ENCODE results near the gene PPARD. TPM values are rescaled to one million over a fixed set of nuclear protein-coding genes. Genes with fewer than 3 reads are reported as not detected.
A peak's percentile ranks its signal among the peaks of the same experiment; 100 is the strongest.
"Not testable (repeated sequence)": the region's sequence is repeated elsewhere in the genome, so short reads cannot be mapped to it uniquely, and the experiment has no call there.

PPARD gene
- total RNA-seq, 1 experiment from 2014 or later = 10.1 TPM

DNA sequence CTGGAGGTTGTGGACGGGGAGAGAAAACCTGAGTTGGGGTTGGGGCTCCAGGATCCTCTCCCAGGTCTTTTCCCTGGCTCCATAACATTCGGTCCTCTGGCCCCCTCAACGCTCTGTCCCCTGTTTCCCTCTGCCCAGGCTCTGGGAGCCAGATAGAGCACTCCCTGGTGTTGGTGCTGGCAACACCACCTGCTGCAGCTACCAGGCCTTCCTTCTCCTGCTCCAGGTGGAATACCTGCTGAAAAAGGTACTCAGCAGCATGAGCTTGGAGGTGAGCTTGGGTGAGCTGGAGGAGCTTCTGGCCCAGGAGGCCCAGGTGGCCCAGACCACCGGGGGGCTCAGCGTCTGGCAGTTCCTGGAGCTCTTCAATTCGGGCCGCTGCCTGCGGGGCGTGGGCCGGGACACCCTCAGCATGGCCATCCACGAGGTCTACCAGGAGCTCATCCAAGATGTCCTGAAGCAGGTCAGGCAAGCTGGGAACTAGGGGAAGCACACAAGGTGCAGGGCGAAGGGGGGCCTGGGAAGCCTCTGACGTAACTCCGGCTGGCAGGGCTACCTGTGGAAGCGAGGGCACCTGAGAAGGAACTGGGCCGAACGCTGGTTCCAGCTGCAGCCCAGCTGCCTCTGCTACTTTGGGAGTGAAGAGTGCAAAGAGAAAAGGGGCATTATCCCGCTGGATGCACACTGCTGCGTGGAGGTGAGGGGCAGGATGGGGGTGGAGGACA is 30.1 kb upstream of the PPARD start:
- DNase-seq (ENCODE audit: low spot score) = no peak

DNA sequence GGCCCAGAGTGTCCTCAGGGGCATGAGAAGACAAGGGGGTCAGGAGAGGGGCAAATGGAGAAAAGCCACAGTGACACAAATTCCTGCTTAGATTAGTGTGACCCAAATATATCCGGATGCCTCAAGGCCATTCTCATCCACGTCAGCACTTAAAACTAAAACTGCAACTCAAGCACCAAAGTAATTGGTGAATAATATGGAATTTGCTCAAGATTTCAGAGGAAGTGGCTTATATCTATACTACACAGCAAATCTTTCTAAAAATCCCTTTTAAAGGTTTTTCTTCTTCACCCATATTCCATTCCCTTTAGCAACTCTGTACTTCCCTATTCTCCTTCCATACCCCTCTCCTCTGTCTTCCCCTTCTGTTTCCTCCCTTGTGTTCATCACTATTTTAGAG is 29.6 kb upstream of the PPARD start:
- no peak for DNase-seq (ENCODE audit: low spot score)

DNA sequence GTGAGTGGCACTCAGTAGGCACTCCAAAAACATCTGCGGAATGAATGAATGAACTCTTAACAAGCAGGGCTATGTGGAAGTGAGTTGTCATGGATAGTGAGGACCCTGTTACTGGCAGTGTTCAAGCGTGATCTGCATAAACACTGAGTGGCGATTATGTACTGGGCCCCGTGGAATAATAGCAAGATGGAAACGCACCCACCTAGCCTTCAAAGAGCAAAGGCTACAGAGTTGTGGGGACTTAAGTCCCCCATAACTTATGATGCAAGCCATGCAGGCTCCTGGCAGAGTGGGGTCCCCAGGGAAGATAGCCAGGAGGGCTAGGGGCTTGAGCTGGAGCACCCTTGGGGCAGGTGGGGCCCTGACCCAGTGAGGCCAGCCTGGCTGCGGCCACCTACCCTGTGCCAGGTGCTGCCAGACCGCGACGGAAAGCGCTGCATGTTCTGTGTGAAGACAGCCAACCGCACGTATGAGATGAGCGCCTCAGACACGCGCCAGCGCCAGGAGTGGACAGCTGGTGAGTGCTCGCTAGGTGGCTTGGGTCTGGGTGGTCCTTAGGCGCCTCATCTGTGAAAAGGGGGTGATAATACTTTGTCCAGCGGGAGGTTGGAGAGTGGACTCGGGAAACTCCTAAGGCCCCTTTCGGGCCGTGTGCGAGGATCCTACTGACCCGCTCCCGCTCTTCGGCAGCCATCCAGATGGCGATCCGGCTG is 24.7 kb upstream of the PPARD start:
- DNase-seq (ENCODE audit: low spot score) = peak; percentile 27

DNA sequence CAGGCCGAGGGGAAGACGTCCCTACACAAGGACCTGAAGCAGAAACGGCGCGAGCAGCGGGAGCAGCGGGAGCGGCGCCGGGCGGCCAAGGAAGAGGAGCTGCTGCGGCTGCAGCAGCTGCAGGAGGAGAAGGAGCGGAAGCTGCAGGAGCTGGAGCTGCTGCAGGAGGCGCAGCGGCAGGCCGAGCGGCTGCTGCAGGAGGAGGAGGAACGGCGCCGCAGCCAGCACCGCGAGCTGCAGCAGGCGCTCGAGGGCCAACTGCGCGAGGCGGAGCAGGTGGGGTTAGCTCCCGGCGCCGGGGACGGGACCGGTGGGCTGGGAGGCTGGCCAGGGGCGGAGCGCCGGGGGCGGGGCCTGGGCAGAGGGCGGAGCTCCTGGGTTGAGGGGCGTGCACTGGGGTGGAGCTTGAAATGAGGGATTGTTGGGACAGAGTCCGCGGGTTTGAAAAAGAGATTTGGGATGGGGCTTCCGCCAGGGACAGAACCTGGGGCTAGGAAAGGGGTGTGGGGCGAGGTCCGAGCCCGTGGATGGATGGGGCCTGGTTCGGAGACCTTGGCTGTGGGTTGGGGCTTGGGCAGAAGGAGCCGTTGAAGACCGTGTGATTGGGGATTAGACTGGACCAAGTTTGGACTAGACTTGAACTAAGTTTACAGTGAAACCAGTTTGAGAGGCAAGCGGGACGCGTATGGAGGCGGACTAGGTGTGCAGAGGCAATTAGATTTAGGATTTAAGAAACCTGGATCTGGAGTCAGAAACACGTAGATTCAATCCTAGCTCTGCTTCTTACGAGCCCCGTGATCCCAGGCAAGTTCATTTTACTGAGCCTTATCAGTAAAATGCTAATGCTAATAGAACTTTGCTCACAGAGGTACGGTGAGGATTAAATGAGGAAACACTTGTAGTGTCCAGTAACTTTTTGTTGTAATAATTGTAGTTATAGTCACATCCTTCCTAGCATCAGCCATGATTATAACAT is 23.9 kb upstream of the PPARD start:
- peak; percentile 89 for DNase-seq (ENCODE audit: low spot score)

DNA sequence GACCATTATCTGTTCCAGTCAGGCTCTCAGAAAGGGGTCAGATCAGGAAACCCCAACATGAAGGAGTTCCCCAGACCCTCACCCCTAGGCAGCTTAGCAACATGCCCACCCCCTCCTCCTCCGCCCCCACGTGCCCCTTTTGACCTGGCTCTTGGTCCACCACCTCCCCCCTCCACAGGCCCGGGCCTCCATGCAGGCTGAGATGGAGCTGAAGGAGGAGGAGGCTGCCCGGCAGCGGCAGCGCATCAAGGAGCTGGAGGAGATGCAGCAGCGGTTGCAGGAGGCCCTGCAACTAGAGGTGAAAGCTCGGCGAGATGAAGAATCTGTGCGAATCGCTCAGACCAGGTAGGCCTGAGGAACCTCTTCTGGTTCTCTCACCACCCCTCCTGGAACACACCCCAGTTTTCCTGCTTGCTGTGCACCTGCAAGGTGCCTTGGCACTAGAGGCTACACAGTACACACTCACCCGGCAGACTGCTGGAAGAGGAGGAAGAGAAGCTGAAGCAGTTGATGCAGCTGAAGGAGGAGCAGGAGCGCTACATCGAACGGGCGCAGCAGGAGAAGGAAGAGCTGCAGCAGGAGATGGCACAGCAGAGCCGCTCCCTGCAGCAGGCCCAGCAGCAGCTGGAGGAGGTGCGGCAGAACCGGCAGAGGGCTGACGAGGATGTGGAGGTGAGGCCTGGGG is 22.9 kb upstream of the PPARD start:
- no peak for DNase-seq (ENCODE audit: low spot score)

DNA sequence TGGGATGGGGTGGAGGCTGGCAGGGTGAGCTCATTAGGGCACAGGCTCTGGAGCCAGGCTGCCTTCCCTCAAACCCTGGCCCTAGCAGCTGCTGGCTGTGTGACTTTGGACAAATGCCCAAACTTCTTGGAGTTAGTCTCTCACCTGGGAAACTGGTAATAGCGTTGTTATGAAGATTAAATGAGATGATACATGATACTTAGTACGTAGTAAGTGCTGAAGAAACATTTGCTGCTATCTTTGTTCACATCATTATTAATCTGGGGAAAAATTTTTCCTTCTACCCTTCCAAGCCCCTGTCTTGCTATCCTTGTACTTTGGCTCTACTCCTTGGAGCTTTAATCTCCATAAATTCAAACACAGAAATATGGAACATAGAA is 22.3 kb upstream of the PPARD start:
- no peak for DNase-seq (ENCODE audit: low spot score)

DNA sequence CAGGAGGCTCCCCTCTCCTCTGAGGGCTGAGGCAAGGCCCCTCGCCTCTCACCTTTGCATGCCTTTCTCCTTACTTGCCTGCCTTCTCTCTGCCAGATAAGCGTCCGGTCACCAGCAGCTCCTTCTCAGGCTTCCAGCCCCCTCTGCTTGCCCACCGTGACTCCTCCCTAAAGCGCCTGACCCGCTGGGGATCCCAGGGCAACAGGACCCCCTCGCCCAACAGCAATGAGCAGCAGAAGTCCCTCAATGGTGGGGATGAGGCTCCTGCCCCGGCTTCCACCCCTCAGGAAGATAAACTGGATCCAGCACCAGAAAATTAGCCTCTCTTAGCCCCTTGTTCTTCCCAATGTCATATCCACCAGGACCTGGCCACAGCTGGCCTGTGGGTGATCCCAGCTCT is 21.3 kb upstream of the PPARD start:
- no peak for DNase-seq (ENCODE audit: low spot score)

DNA sequence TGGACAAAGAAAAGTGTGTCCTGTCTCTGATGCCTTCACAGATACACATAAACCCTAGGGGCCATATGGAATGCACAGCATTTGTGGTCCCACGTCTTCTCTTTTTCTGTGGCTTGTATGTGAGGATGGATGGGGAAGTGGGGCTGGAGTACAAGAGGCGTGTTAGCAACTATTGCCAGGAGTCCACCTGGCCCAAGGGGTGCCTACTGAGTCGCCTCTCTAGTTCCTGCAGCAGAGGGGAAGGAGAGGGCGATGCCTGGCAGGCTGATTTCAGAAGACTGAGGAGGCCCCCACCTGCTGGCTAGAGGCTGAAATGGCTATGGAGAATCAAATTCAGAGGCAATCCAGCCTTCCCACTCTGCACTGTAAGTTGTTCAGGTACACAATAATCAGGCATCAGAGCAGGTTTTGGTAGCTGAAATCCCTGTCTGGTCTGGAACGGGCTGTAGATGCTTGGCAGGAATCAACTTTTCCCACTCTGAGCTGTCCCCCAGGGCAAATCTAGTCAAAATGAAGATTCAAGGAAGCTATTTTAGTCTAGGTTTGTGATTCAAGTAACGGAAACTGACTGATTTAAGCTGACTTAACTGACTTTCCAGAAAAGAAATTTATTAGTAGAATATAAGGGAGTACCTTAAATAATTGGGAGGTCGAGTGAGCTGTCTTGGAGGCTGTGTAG is 14.9 kb upstream of the PPARD start:
- peak; percentile 87 for DNase-seq (ENCODE audit: low spot score)

DNA sequence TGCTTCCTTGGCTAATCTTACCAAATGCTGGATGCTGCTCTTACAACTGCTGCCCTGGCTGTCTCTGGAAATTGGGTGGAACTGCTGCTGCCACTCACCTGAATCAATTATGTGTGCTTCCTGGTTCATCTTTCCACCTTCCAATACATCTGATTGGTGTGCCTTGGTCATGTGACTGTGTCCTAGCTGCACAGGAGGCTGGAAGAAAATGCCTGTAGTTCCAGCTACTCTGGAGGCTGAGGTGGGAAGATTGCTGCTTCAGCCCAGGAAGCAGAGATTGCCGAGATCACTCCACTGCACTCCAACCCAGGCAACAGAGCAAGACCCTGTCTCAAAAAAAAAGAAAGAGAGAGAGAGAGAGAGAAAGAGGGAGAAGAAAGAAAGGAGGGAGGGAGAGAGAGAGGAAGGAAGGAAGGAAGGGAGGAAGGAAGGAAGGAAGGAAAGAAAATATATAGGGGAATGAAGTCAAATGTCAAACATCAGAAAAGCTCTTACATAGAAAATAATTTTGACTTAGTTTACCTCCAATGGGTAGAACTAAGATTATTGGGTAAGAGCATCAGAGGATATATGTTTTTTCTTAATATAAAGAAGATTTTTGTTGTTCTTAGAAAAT is 14.1 kb upstream of the PPARD start:
- DNase-seq (ENCODE audit: low spot score) = peak; percentile 78

DNA sequence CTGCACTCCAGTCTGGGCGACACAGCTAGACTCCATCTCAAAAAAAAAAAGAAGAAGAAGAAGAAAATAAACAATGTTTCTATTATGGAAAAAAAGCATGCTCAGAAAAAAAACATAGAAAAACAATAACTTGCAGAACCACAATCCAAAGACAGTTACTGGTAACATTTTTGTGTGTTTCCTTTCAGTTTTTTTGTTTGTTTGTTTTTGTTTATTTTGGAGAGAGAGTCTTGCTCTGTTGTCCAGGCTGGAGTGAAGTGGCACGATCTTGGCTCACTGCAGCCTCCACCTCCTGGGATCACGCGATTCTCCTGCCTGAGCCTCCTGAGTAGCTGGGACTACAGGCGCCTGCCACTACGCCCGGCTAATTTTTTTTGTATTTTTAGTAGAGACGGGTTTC is 13.4 kb upstream of the PPARD start:
- not testable (repeated sequence) for DNase-seq (ENCODE audit: low spot score)

DNA sequence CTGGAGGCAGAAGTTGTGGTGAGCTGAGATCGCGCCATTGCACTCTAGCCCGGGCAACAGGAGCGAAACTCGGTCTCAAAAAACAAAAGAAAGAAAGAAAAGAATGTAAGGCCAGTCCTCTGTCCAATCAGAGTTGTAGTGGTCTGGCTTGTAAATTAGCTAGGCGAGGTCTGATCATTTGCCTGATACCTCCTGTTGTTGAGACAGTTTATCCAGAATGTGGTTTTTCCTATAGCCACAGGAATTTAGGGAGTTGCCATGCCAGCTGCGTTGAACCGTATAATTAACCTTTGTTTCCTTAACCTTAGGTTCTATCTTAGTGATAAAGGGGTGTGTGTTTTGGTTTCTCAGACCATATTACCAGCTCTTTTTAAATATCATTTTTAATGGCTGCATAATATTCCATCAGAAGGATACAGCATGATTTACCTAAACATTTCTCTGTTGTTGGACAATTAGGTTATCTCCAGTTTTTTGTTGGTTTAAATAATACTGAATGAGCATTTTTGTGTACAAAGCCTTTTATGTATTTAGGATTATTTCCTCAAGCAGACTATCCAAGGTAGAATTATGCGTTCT is 11.7 kb upstream of the PPARD start:
- DNase-seq (ENCODE audit: low spot score) = no peak

DNA sequence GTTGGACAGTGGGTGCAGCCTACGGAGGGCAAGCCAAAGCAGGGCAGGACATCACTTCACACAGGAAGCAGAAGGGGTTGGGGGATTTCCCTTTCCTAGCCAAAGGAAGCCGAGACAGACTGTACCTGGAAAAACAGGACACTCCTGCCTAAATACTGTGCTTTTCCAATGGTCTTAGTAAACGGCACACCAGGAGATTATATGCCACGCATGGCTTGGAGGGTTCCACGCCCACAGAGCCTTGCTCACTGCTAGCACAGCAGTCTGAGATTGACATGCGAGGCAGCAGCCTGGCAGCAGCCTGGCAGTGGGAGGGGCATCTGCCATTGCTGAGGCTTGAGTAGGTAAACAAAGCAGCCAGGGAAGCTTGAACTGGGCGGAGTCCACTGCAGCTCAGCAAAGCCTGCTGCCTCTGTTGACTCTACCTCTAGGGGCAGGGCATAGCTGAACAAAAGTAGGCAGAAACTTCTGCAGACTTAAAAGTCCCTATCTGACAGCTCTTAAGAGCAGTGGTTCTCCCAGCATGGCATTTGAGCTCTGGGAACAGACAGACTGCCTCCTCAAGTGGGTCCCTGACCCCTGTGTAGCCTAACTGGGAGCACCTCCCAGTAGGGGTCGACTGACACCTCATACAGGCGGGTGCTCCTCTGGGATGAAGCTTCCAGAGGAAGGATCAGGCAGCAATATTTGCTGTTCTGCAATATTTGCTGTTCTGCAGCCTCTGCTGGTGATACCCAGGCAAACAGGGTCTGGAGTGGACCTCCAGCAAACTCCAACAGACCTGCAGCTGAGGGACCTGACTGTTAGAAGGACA is 10.1 kb upstream of the PPARD start:
- peak; percentile 60 for DNase-seq (ENCODE audit: low spot score)

DNA sequence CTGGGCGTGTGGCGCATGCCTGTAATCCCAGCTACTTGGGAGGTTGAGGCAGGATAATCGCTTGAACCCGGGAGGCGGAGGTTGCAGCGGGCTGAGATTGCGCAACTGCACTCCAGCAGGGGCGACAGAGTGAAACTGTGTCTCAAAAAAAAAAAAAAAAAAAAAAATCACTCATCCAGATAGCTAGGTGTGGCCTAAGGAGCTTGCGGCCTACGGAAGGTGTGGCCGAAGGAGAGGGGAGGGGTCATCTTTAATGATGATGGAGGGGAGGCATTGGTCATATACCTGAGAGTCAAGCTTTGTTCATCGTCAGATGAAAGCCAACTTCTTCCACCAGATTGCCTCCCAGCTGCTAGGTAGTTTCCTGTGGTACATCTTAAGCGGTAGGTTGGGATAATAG is 801 bp upstream of the PPARD start:
- DNase-seq (ENCODE audit: low spot score) = no peak

DNA sequence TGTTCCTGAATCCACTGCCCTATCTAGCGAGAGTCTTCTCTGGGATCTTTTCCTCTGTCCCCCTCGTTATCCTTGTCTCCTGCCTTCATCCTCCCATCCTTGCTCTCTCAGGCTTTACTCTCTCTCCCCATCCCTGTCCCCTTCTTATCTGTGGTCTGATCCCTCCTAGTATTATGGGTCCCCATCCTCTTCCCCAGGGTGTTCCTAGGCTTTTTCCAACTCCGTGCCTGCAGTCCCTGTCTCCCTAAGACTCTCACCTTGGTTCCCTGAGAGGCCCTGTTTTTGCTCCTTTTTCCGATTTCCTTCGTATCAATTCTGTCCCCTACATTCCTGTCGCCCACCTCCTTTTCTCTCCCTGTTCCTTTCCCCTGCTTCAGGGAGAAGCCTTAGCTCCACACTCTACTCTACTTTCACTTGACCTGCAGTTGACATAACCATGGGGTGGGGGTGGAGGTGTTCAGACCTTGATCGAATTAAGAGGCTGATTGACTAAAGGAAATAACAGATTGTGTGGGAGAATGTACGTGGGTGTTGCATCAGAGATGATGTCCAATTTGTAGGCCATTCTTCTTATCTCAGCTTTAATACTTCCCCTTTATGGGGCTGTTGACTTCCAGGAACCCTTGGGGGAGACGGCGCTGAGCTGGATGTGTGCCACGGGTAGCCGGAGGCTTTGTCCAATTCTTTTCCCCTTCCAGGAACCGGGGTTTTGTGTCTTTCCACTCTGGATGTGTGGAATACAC is 905 bp downstream of the PPARD start:
- peak; percentile 39 for DNase-seq (ENCODE audit: low spot score)

DNA sequence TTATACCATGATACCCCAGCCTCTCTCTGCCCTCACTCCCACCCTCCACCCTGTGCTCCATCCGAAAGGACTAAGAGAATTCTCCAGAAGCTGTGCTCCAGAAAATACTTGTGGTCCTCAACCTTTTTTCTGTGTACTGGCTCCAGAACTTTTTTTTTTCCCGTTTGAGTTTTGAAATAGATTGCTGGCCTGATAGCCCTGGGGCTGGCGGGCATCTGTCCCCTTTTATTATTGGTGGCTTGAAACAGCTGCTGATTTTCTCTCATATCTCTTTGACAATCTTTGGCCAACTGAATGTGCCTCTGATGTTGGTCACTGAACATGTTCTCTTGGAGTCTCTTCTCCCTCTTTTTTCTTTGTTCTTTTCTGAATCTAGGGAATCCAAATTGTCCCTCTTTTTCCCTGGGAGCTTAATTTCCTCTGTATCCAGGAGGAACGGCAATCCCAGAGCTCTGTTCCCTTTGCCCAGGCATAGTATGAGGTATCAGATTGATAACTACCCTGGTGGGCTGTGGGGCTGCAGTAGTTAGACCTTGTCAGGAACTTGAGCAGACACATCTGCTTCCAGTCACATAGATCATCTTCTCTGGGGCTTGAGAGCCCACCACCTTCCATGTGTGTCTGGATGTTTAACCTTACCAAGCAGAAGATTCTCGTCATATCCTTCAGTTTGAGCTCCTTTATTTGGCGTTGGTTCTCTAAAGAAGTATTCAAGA is 1.6 kb downstream of the PPARD start:
- DNase-seq (ENCODE audit: low spot score) = no peak

DNA sequence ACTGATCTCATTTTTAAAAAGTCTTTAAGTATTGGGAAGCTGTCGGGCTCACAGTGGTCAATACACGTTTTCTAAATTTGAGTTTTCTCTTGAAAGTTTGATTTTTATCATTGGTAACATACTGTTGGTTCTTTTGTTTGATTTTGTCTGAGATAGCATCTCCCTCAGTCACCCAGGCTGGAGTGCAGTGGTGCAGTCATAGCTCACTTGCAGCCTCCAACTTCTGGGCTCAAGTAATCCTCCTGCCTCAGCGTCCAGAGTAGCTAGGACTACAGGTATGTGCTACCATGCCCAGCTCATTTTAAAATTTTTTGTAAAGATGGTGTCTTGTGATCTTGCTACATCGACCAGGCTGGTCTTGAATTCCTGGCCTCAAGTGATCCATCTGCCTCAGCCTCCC is 9.1 kb downstream of the PPARD start:
- DNase-seq (ENCODE audit: low spot score) = no peak

DNA sequence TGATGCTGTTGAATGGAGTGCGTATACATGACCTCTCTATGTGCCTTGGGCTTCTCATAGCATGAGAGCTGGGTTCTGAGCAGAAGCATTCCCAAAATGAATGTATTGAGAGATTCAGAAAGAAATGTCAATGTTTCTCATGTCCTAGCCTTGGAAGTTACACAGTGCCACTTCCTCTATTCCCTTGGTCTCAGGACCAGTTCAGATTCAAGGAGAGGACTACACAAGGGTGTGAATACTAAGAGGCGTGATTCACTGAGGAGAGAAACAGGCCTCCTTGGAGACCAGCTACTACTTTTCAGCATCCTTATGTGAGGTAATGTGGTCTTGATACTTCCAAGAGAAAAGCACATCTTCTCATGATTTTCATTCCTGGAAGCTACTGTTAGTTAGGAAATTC is 10.4 kb downstream of the PPARD start:
- DNase-seq (ENCODE audit: low spot score) = no peak
